ENCODE measurements around the gene KDM2A.

The KDM2A gene

GRCh38 chr11:67299471-67300191 lies 180.6 kb downstream of the KDM2A start:
- in situ Hi-C loops (cut with MboI; ENCODE audit: low sequenced_read_pairs): no loop called here

DNA sequence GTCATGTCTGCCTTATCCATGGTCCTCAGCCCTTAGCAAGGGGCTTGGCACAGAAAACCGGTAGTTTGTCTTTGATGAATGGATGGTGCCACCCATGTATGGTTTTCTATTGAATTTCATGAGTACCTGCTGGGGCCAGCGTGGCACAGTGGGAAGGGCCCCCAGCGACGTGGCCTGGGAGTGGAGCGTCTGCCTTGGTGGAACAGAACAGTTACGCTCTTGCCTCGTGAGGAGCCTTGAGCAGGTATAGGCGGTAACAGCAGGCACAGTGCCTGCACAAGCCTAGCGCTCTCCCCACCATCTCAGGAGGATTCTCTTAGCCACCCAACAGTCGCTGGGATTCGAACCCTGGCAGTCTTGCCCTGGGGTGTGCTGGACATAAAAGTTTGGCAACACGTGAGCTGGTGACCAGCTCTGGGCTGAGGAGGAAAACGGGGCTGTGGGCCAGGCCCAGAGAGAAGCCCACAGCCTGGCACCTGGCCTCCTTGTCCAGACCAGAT lies 181.2 kb downstream of the KDM2A start:
- in situ Hi-C loops (cut with MboI; ENCODE audit: low sequenced_read_pairs): no loop called here

- in situ Hi-C loops (cut with MboI; ENCODE audit: low sequenced_read_pairs): no loop called here
Observed at GRCh38 chr11:67300756-67301312, 181.8 kb downstream of the KDM2A start.

- in situ Hi-C loops (cut with MboI; ENCODE audit: low sequenced_read_pairs): no loop called here
Observed at GRCh38 chr11:67301313-67301921, 182.4 kb downstream of the KDM2A start.

GRCh38 chr11:67301951-67302516 lies 183.0 kb downstream of the KDM2A start:
- in situ Hi-C loops (cut with MboI; ENCODE audit: low sequenced_read_pairs): no loop called here

- in situ Hi-C loops (cut with MboI; ENCODE audit: low sequenced_read_pairs): no loop called here
Observed at GRCh38 chr11:67302571-67303131, 183.6 kb downstream of the KDM2A start.

- in situ Hi-C loops (cut with MboI; ENCODE audit: low sequenced_read_pairs): no loop called here
Observed at GRCh38 chr11:67303132-67303834, 184.2 kb downstream of the KDM2A start, which contains the start of gene SSH3. Gene SSH3 (plus strand): TSS chr11:67303530. CDS start chr11:67303626, 96 bp downstream.

GRCh38 chr11:67303835-67304411 lies 184.9 kb downstream of the KDM2A start:
- in situ Hi-C loops (cut with MboI; ENCODE audit: low sequenced_read_pairs): no loop called here

DNA sequence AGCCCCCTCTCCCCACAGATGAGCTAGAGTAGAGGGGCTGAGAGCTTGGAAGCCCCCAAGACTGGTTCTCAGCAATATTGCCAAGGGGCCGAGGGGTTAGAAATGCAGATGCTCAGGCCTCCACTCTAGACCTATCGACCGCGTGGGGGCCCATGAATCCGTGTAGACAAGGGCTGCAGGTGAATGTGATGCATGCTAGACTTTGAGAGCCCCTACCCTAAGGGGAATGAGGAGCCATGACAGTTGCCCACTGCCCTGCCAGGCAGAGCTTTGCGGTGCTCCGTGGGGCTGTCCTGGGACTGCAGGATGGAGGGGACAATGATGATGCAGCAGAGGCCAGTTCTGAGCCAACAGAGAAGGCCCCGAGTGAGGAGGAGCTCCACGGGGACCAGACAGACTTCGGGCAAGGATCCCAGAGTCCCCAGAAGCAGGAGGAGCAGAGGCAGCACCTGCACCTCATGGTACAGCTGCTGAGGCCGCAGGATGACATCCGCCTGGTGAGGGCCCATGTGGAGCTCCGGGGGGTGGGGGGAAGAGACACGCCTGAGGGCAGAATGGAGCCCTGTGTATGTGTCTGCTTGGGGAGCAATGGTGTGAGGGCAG lies 185.5 kb downstream of the KDM2A start:
- in situ Hi-C loops (cut with MboI; ENCODE audit: low sequenced_read_pairs): no loop called here

- in situ Hi-C loops (cut with MboI; ENCODE audit: low sequenced_read_pairs): no loop called here
Observed at GRCh38 chr11:67306769-67307544, 187.9 kb downstream of the KDM2A start.

GRCh38 chr11:67307545-67308001 lies 188.5 kb downstream of the KDM2A start:
- in situ Hi-C loops (cut with MboI; ENCODE audit: low sequenced_read_pairs): no loop called here

Data from HL-60/S4 treated with phorbol 12-myristate 13-acetate at 8.2 ng/mL for 4 days and 3 days (cell line).